SK-N-SH treated with all-trans-retinoic acid at 6 μM for 48 hours (cell line): Measurements from ENCODE around the gene NHLRC2.
"Not testable (repeated sequence)": the region's sequence is repeated elsewhere in the genome, so short reads cannot be mapped to it uniquely, and the experiment has no call there.

Experiments
- ATAC-seq: fragments of 200-7000 bp; cut with Tn5 transposase; 3 replicates; pipeline ENCODE4 v1.9.1; 2020; ENCODE audit warnings: mild to moderate bottlenecking, moderate library complexity
- BACH2 ChIP-seq: fragments of 250-450 bp; sonication (Bioruptor Pico); IDR thresholded peaks from 2 replicates; pipeline ENCODE4 v1.9.0; 2021; ENCODE audit warnings: mild to moderate bottlenecking, borderline replicate concordance
- CREB5 ChIP-seq: fragments of 250-450 bp; sonication (Bioruptor Pico); IDR thresholded peaks from 2 replicates; pipeline ENCODE4 v1.5.1; 2020; ENCODE audit warnings: low read depth, mild to moderate bottlenecking, moderate library complexity
- CSDC2 ChIP-seq: fragments of 250-450 bp; sonication (Bioruptor Pico); IDR thresholded peaks from 2 replicates; pipeline ENCODE4 v1.5.0; 2020; ENCODE audit warnings: mild to moderate bottlenecking, moderate library complexity
- CSRNP3 ChIP-seq: fragments of 250-450 bp; sonication (Bioruptor Pico); IDR thresholded peaks from 2 replicates; pipeline ENCODE4 v1.5.1; 2021; ENCODE audit warnings: mild to moderate bottlenecking, moderate library complexity
- ESRRG ChIP-seq: fragments of 250-450 bp; sonication (Bioruptor Pico); IDR thresholded peaks from 2 replicates; pipeline ENCODE4 v1.6.1; 2021; ENCODE audit warnings: mild to moderate bottlenecking
- GLIS3 ChIP-seq: fragments of 250-450 bp; sonication (Bioruptor Pico); IDR thresholded peaks from 2 replicates; pipeline ENCODE4 v1.5.0; 2020; ENCODE audit warnings: mild to moderate bottlenecking, moderate library complexity
- ISL1 ChIP-seq: fragments of 250-450 bp; sonication (Bioruptor Pico); IDR thresholded peaks from 2 replicates; pipeline ENCODE4 v2.1.2; 2022; ENCODE audit warnings: mild to moderate bottlenecking, moderate library complexity
- OSR1 ChIP-seq: fragments of 250-450 bp; sonication (Bioruptor Pico); IDR thresholded peaks from 2 replicates; pipeline ENCODE4 v1.8.0; 2022; ENCODE audit warnings: moderate library complexity, mild to moderate bottlenecking, inconsistent platforms
- PATZ1 ChIP-seq: fragments of 250-450 bp; sonication (Bioruptor Pico); IDR thresholded peaks from 2 replicates; pipeline ENCODE4 v1.8.0; 2020; ENCODE audit warnings: mild to moderate bottlenecking, moderate library complexity, borderline replicate concordance
- PPARA ChIP-seq: fragments of 250-450 bp; sonication (Bioruptor Pico); IDR thresholded peaks from 2 replicates; pipeline ENCODE4 v1.5.0; 2020; ENCODE audit warnings: mild to moderate bottlenecking, borderline replicate concordance
- SNAI2 ChIP-seq: fragments of 250-450 bp; sonication (Bioruptor Pico); IDR thresholded peaks from 2 replicates; pipeline ENCODE4 v1.5.0; 2020; ENCODE audit warnings: mild to moderate bottlenecking, moderate library complexity
- TCF4 ChIP-seq: fragments of 250-450 bp; sonication (Bioruptor Pico); IDR thresholded peaks from 2 replicates; pipeline ENCODE4 v1.8.0; 2021; ENCODE audit warnings: mild to moderate bottlenecking, moderate library complexity, borderline replicate concordance
- TSHZ2 ChIP-seq: fragments of 250-450 bp; sonication (Bioruptor Pico); IDR thresholded peaks from 2 replicates; pipeline ENCODE4 v1.5.0; 2020; ENCODE audit warnings: mild to moderate bottlenecking, moderate library complexity
- ZC3H10 ChIP-seq: fragments of 250-450 bp; sonication (Bioruptor Pico); IDR thresholded peaks from 2 replicates; pipeline ENCODE4 v1.5.1; 2021; ENCODE audit warnings: mild to moderate bottlenecking, moderate library complexity
- ZFP30 ChIP-seq: fragments of 450-650 bp; formaldehyde crosslinking; IDR thresholded peaks from 2 replicates; pipeline ENCODE4 v1.5.0; 2022; ENCODE audit warnings: mild to moderate bottlenecking, moderate library complexity
- ZNF565 ChIP-seq: fragments of 450-650 bp; formaldehyde crosslinking; conservative IDR thresholded peaks from 2 replicates; pipeline ENCODE4 v1.5.0; 2020; ENCODE audit warnings: low read depth, mild to moderate bottlenecking, moderate library complexity
- ZNF70 ChIP-seq: fragments of 450-650 bp; formaldehyde crosslinking; IDR thresholded peaks from 2 replicates; pipeline ENCODE4 v1.5.0; 2020; ENCODE audit warnings: mild to moderate bottlenecking, moderate library complexity
- ZNF8 ChIP-seq: fragments of 450-650 bp; formaldehyde crosslinking; IDR thresholded peaks from 2 replicates; pipeline ENCODE4 v1.5.0; 2020; ENCODE audit warnings: mild to moderate bottlenecking, moderate library complexity

Gene NHLRC2

GRCh38 chr10:113941140-113941539 is 86.7 kb downstream of the NHLRC2 start:
- TF ChIP-seq CSDC2 (CRISPR knock-in tag) (no peak), ZNF8 (CRISPR knock-in tag) (no peak), TSHZ2 (CRISPR knock-in tag) (no peak), ZC3H10 (no peak), CSRNP3 (CRISPR knock-in tag) (no peak), ZFP30 (CRISPR knock-in tag) (no peak), CREB5 (CRISPR knock-in tag) (no peak), ZNF565 (CRISPR knock-in tag) (no peak), ESRRG (no peak), OSR1 (no peak), TCF4 (CRISPR knock-in tag) (no peak), PATZ1 (CRISPR knock-in tag) (no peak), BACH2 (CRISPR knock-in tag) (no peak), GLIS3 (CRISPR knock-in tag) (no peak)
- ATAC-seq, result no peak

- ATAC-seq, result not testable (repeated sequence)
Observed at GRCh38 chr10:113943196-113943595, 88.7 kb downstream of the NHLRC2 start.

- TF ChIP-seq ISL1 (CRISPR knock-in tag) (peak; percentile 53; the same call in 1 of the 2 replicates), ZC3H10 (no peak)
- TF ChIP-seq, all 23 proteins: peak for 1
- peak; percentile 88 for ATAC-seq
Observed at GRCh38 chr10:113945075-113945686, 90.7 kb downstream of the NHLRC2 start.

GRCh38 chr10:113945687-113946085 is 91.2 kb downstream of the NHLRC2 start:
- TF ChIP-seq ZNF8 (CRISPR knock-in tag) (no peak), TCF4 (CRISPR knock-in tag) (no peak), CREB5 (CRISPR knock-in tag) (no peak), PPARA (no peak), SNAI2 (CRISPR knock-in tag) (no peak), ZNF70 (no peak), OSR1 (no peak), TSHZ2 (CRISPR knock-in tag) (no peak)
- ATAC-seq, result no peak
